Measurements from ENCODE around the gene ARSB.

ARSB gene

DNA sequence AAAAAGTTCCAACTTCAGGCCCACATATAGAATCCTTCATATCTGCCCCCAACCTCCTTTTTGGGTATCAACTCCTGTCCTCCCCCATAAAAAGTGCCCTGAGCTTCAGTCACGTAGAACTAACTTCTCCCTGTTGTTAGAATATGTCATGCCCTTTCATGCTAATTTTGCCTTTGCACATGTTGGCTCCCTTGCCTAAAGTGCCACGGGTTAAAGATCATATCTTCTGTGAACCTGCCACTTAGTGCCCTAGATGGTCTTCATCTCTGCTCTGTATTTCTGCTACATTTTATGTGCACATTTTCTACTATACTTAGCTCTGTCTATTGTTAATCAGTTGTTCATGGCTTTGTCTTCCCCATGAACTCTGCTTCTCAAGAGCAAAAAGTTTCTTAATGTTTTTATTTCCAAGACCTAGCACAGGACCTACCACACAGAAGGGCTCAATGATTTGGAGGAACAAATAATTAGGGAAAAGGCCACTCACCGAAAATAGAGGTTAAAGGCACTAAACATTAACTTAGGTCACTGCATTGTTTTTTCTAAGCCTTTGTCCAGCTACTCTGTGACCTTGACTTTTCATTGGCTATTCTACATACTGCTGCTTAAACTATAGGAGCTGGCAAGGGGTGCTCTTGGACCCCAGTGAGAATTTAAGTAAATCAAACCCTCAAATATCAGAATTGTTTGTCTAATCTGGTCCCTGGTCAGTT lies 94.3 kb downstream of the ARSB start:
- TF ChIP-seq, protein P1, sequence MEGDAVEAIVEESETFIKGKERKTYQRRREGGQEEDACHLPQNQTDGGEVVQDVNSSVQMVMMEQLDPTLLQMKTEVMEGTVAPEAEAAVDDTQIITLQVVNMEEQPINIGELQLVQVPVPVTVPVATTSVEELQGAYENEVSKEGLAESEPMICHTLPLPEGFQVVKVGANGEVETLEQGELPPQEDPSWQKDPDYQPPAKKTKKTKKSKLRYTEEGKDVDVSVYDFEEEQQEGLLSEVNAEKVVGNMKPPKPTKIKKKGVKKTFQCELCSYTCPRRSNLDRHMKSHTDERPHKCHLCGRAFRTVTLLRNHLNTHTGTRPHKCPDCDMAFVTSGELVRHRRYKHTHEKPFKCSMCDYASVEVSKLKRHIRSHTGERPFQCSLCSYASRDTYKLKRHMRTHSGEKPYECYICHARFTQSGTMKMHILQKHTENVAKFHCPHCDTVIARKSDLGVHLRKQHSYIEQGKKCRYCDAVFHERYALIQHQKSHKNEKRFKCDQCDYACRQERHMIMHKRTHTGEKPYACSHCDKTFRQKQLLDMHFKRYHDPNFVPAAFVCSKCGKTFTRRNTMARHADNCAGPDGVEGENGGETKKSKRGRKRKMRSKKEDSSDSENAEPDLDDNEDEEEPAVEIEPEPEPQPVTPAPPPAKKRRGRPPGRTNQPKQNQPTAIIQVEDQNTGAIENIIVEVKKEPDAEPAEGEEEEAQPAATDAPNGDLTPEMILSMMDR (IDR thresholded peaks at IDR 0.05), result no peak

DNA sequence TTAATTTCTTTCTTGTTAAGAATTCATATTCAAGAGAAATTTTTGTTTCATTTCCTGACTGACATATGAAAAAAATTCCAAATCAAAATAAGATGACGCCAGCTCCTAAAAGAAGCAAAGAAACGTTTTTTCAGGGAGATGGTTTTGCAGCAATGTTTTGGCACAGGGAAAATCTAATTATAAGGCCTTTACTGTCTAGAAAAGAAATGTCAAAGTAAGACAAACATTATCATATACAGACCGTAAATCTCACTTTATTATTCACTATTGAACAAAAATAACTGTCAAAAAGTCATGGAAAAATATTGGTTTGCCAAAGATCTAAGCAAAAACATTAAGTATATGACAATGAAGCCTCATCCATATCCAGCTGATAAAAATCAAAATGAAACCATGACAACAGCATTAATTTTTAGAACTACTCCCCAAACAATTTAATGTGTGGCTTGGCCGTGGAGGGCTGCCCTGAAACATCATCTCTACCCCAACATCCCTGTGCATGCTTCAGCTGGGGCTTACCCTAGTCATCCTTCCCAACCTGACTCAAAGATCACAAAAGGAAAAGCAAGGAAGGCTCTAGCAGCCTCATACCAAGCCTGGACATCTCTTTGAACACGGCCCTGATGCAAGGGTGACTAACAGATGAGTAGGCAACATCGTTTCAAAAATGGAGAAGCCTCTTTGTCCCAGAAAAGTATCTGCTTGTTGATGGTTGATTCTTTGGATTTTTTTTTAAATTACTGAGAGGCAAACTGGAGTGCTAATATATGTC lies 95.6 kb downstream of the ARSB start:
- TF ChIP-seq, protein P1 (IDR thresholded peaks at IDR 0.05), result no peak

DNA sequence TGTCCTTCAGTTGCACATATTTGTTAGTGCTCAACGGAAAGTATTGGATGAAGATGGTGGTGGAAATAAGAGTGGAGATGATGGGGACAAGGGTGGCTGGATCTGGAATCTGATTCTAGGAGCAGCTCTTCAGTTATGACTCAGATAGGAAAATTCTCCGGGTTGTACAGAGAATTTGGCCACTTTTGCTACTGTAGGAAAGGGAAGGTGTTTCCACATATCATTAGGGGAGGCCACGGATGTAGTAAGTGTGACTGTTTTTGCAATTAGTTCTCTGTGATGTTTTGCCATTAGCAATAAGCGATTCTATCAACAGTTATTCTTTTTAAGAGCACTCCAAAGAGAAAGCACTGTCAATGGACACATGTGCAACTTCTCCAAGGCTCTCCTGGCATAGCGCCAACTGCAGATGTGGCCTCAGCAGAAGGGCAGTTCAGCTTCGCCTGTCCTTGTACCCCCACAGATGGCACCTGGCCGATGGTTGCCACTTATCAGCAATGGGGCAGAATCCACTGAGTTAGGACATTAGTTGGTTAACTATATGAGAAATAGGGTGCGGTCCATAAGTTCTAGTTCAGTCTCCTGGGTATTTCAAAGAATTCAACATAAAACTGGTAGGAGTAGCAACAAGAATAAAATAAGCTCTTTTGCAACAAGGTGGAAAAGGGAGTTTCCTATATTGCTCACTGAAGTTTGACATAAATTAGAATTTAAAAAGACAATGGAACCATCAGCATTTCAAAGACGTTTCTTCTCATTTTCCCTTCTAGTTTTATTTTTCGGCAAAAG lies 96.3 kb downstream of the ARSB start:
- TF ChIP-seq, protein P1 (IDR thresholded peaks at IDR 0.05), result no peak

DNA sequence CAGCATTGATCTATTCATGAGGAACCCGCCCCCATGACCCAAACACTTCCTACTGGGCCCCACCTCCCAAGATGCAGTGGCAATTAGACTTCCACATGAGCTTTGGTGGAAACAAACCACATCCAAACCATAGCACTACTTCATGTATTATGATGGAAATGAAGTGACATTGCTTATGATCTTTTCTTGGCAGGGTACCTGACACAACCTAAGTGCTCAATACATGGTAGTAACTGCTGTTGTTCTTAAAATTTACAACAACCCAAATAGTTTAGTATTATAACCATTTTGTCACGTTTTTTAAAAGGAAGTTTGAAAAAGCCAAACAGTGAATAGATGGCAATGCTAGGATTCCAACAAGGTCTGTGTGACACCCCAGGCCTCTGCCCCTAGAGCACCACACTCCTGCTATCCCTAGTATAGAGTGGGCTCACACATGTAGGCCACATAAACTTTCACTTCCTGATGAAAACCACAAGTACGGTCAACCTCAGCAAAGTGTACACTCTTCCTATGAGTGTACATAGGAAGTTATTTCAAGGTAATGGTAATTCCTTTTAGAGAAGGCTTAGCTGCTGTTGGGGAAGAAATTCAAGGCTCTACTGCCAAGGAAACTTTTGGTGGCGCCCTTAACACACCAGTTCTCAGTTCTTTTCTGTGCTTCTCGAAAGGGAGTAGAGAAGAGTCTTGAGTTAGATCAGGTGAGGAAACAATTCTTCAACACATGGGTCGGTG lies 97.6 kb downstream of the ARSB start:
- TF ChIP-seq, protein P1 (IDR thresholded peaks at IDR 0.05), result no peak

DNA sequence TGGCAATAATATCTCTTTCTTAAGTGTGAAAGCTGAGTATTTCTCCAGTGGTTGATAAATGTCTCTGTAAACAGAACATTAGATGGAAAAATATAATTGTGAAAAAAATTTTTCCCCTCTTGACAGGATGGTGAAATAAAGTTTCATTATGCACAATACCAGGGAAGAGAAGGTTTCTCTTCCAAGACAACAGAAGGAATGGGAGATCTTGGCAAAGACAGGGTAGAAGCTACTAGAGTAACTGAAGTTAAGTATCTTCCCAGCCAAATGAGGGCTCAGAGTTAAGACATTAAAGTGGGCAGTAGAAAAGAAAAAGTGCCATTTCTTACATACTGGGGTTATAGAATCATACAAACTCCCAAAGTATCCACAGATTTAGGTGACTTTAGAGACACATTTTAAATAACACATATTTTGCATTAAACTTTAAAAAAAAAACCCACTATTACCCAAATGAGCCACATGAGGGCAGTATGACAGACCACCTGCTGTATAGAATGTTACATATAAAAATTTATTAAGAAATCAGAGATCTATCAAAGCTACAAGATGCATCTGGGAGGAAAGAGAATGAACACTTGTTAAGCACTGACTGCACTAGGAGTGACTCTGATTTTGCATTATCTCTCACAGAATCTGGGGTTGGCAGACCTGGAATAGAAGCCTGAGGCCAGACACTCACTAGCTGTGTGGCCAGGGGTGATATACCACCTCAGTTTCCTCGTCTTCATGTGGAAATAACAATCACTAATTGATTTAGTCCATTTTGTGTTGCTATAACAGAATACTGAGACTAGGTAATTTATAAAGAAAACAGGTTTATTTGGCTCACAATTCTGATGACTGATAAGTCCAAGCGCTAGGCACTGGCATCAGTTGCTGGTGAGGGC lies 98.5 kb downstream of the ARSB start:
- TF ChIP-seq, protein P1 (IDR thresholded peaks at IDR 0.05), result peak; percentile 70

DNA sequence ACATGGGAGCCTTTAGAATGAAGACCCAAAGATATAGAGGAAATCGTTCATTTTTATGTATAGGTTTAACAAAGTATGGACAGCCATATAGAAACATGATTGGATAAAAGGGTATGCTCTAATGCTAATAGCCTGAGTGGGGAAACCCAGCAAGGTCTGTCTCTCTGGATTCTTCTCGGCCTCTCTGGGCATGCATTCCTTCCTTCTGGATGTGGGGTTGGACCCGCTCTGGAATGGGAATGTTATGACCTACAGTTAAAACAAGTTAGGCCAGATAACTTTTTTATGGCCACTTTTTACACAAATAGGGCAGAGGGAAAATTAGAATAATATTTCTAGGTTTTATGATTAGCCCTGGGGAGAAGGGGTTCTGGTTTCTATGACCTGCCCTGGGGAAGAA lies 103.2 kb downstream of the ARSB start:
- TF ChIP-seq, protein P1 (IDR thresholded peaks at IDR 0.05), result no peak
